ENCODE measurements around the gene HTR4.

GRCh38 chr5:148488757-148489156 lies 165.6 kb downstream of the HTR4 start:
- TF ChIP-seq CTCF (IDR thresholded peaks at IDR 0.05; ENCODE audit: low read depth, low read length) (no peak), EZH2phosphoT487 (IDR thresholded peaks at IDR 0.05; ENCODE audit: low read depth) (no peak)
